GM18909 (cell line): Measurements from ENCODE around the gene ARAP1.
"Not testable (repeated sequence)": the region's sequence is repeated elsewhere in the genome, so short reads cannot be mapped to it uniquely, and the experiment has no call there.

ENCODE experiments used
- ATAC-seq: cut with Tn5 transposase; IDR thresholded peaks from one replicate; pipeline ENCODE4 v1.9.1; 2021; ENCODE audit warnings: mild to moderate bottlenecking; ENCODE audit not compliant: unreplicated experiment, poor library complexity

The ARAP1 gene

GRCh38 chr11:72752088-72752914 lies at the start of gene ARAP1:
Gene ARAP1 (minus strand): TSS chr11:72752408. CDS start chr11:72727128, 25,280 bp downstream.
- ATAC-seq: peak; percentile 65

- no peak for ATAC-seq
Measured at GRCh38 chr11:72799441-72799840, 47.2 kb upstream of the ARAP1 start.

- ATAC-seq: no peak
Measured at GRCh38 chr11:72798361-72798760, 46.2 kb upstream of the ARAP1 start.

- peak; percentile 91 for ATAC-seq
Measured at GRCh38 chr11:72793425-72794367, 41.5 kb upstream of the ARAP1 start, which contains the start of gene STARD10. Gene STARD10 (minus strand): TSS chr11:72794047. CDS start chr11:72781181, 12,866 bp downstream.

GRCh38 chr11:72793076-72793424 lies 40.8 kb upstream of the ARAP1 start:
- ATAC-seq: no peak

- no peak for ATAC-seq
Measured at GRCh38 chr11:72792437-72793021, 40.3 kb upstream of the ARAP1 start.

GRCh38 chr11:72791228-72791627 lies 39.0 kb upstream of the ARAP1 start:
- ATAC-seq: not testable (repeated sequence)

- no peak for ATAC-seq
Measured at GRCh38 chr11:72789493-72790131, 37.4 kb upstream of the ARAP1 start.

GRCh38 chr11:72788241-72788640 lies 36.0 kb upstream of the ARAP1 start:
- ATAC-seq: no peak

GRCh38 chr11:72787216-72788104 lies 35.3 kb upstream of the ARAP1 start:
- no peak for ATAC-seq

GRCh38 chr11:72786305-72787215 lies 34.4 kb upstream of the ARAP1 start:
- no peak for ATAC-seq

- no peak for ATAC-seq
Measured at GRCh38 chr11:72784662-72785061, 32.5 kb upstream of the ARAP1 start.

GRCh38 chr11:72783144-72783905 lies 31.1 kb upstream of the ARAP1 start:
- ATAC-seq: no peak

- peak; percentile 7 for ATAC-seq
Measured at GRCh38 chr11:72782081-72782920, 30.1 kb upstream of the ARAP1 start.

- peak; percentile 53 for ATAC-seq
Measured at GRCh38 chr11:72781313-72782080, 29.3 kb upstream of the ARAP1 start.

GRCh38 chr11:72781063-72781312 lies 28.8 kb upstream of the ARAP1 start:
- ATAC-seq: no peak
